ENCODE data around the gene CPT1C.
"Not testable (repeated sequence)": the region's sequence is repeated elsewhere in the genome, so short reads cannot be mapped to it uniquely, and the experiment has no call there.

Gene CPT1C

GRCh38 chr19:49712397-49712859 is 21.5 kb downstream of the CPT1C start:
- DNase-seq: no peak

DNA sequence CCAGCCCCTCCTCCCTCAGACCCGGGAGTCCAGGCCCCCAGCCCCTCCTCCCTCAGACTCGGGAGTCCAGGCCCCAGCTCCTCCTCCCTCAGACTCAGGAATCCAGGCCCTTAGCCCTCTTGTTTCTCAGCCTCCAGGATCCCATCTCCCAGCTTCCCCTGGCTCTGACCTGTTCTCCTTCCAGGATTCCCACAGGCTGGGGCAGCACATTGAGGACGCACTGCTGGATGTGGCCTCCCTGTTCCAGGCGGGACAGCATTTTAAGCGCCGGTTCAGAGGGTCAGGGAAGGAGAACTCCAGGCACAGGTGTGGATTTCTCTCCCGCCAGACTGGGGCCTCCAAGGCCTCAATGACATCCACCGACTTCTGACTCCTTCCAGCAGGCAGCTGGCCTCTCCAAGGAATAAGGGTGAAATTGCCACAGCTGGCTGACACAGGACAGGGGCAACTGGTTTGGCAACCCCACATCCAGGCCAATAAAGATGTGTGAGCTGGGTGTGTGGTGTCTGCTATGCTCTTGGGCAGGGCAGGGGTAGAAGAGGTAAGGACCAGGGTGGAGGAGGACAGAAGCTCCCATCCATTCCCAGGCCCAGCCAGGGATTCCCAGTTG is 22.4 kb downstream of the CPT1C start:
- DNase-seq: no peak

- DNase-seq: no peak
Measured at GRCh38 chr19:49716154-49716553, 25.2 kb downstream of the CPT1C start.

- no peak for DNase-seq
Measured at GRCh38 chr19:49718511-49718910, 27.6 kb downstream of the CPT1C start.

DNA sequence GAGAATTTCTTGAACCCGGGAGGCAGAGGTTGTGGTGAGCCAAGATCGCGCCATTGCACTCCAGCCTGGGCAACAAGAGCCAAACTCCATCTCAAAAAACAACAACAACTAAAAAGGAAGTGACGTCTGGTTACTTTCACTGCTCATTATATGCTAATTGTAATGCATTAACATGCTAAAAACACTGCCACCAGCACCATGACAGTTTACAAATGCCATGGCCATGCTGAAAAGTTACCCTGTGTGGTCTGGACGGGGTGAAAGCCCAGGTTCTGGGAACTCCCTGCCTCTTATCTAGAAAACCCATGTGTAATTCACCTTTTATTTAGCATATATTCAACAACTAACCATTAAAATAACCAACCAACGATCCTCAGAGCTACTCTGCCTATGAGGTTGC is 28.1 kb downstream of the CPT1C start:
- no peak for DNase-seq

GRCh38 chr19:49719420-49719819 is 28.5 kb downstream of the CPT1C start:
- DNase-seq: not testable (repeated sequence)

DNA sequence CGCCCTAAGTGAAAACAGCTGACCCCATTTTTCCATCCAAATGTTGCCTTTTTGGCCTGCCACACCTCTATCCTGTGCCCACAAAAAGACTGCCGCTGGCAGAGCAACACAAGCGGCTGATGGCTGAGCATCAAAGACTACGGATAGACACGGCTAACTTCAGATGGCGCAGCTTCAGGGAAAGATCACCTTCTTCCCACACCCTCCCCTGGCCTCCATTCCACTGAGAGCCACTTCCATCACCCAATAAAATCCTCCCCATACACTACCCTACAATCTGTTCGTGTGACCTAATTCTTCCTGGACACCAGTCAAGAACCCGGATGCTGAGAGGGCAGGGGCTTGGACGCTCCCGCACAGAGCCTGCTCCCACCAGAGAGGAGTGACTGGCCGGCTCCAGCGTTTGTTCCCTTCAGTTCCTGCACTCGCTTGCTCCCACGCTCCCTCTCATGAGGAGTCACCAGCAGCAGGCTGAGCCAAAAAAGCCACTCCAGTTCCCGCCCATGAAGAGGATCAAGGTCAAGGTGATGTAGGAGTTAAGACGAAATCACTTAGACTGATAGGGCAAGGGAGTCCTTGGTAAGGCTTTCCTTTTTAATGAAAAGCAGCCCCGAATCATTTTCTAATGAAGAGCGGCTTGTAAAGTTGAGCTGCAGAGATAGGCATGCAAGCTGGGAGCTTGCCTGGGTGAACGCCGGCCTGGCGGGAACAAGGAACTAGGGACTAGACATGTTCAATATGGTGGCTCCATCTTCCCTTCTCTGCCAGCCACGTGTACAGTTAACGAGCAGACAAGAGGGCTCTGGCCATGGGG is 36.5 kb downstream of the CPT1C start:
- no peak for DNase-seq

DNA sequence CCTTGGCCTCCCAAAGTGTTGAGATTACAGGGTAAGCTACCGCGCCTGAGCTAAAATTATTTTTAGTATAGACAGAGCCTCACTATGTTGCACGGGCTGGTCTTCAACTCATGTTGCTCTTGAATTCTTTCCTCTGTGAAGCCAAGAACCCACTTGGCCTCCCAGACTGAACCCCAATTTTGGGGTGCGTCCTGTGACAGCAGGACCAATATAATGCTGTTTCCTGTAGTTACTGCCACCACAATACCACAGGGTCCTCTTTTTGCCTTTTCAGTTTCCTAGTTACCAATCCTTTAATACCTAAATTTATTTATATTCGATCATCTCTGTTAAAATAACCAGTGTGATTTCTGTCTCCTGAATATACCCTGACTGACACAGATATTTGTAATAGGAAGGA is 39.2 kb downstream of the CPT1C start:
- no peak for DNase-seq

GRCh38 chr19:49738268-49738667 is 47.4 kb downstream of the CPT1C start:
- DNase-seq: no peak

DNA sequence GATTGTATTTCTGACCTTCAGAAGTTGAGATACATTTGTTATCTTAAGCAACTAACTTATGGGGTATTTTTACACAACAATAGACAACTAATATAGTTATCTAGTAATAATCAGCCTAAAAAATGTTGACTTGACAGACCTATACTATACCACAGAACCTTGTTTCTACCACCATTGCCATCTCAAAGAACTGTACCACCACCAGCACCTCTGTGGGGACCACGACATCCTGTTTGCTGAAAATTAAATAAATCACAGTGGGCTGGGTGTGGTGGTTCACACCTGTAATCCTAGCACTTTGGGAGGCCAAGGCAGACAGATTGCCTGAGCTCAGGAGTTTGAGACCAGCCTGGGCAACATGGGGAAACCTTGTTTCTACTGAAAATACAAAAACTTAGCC is 48.2 kb downstream of the CPT1C start:
- DNase-seq: no peak

DNA sequence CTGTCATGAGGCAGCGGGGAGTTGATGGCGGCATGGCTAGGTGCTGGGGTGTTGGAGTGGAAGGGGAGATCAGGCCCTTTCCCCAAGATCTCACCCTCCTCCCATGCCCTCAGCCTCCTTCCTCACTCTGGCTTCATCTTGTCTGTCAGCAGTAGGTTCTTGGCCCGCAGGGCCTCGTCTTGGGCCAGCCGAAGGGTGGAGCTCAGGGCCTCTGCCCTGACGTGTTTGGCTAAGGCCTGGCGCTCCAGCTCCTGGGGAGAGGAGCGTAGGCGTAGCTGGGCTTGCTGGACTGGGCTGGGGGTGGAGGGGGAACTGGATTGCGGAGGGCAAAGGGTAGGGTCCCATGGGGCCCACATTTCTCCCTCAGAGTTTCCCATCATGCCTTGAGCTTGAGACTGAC is 49.0 kb downstream of the CPT1C start:
- DNase-seq: no peak

- DNase-seq: no peak
Measured at GRCh38 chr19:49741210-49741844, 50.4 kb downstream of the CPT1C start.

DNA sequence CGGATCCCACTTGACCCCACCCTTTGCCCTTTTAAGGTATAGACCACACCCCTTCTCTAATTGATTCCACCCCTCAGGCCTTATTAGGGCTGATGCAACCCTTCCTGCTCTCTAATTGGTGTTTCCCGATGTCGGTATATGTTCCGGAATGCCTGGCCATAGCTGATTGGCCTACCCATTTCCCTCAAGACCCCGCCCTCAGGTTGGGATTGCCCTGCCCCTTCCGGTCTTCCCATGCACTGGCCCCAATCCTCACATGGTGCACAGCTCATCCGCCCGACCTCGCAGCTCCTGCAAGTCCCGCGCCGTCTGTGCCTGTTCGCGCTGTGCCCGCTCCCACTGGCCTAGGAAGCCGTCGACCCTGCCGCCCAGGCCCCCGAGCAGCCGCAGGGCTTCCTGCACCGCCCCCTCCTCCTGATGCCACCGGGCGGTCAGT is 54.0 kb downstream of the CPT1C start:
- DNase-seq: no peak

DNA sequence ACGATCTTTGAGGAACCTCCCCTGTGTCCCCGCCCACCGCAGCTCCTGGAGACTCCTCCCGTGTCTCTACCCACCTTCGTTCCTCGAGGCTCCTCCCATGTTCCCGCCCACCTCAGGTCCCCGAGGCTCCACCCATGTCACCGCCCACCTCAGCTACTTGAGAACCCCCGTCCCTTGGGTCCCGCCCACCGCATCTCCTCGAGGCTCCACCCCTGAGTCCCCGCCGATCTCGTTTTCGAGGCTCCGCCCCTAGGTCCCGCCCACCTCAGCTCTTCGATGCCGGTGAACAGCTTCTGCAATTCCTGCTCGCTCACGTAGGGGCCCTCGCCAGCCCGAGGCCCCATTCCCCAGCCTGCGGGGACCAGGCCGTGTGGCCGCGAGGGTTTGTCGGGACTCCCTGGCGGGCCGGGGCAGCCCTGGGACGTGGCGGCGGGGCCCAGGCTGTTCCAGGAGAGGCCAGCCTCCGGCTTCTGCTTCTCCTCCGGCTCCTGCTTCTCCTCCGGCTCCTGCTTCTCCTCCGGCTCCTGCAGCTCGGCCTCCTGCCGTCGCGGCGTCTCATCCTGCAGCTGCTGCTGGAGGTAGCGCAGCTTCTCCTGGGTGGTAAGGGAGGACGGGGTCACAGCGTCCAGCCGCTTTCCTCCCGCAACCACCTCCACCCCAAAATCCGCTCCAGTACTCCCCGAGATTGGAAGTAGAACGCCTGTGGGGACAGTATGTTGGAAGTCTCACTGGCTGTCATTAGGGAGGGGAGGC is 55.5 kb downstream of the CPT1C start:
- DNase-seq: peak; percentile 17

DNA sequence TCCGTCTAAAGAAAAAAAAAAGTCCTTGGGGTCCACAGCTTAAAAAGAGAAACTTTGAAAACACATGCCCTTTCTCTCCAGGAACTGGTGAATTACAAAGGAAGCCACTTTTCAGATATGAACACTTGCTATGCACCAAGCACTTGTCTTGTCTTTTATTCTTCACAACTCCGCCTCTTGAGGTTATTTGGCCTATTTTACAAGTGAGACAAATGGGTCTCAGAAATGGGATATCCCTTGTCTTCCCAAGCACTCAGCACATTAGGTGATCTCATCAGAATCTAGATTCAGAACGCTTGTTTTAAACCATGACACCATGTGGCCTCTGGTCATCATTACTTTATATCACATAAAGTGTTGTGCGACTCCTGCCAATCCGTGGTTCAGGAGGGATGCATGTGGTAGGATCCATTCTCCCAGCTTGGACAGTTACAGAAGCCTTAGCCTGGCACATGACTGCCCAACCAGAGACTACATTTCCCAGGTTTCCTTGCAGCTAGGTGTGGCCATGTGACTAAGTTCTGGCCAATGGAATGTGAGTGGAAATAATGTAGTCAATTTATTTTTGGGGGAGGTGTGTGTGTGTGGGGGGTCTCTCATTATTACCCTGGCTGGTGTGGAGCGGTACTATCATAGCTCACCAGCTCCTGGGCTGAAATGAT is 58.3 kb downstream of the CPT1C start:
- no peak for DNase-seq

DNA sequence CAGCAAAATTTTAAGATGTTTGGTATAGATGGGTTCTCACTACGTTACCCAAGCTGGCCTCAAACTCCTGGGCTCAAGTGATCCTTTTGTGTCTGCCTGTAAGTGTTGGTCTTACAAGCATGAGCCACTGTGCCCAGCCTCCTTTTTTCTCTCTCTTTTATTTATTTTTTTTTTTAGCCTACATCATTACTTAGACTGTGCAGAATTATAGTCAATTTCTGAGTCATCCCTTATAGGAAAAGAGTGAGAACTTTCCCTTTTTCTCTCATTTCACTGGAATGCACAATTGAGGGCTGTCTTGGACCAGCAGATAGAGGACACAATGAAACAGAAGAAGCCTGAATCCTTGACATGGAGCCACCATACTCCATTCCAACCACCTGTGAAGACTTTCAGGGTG is 58.9 kb downstream of the CPT1C start:
- no peak for DNase-seq

- no peak for DNase-seq
Measured at GRCh38 chr19:49752701-49753100, 61.8 kb downstream of the CPT1C start.

DNA sequence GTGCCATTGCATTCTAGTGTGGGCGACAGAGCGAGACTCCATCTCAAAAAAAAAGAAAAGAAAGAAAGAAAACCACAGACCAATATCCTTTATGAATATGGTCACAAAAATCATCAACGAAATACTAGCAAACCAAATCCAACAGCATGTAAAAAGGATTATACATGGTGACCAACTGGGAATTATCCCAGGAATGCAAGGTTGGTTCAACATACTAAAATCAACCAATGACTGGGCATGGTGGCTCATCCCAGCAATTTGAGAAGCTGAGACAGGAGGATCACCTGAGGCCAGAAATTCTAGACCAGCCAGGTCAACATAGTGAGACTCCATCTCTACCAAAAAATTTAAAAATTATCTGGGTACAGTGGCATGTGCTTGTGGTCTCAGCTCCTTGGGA is 65.0 kb downstream of the CPT1C start:
- no peak for DNase-seq

DNA sequence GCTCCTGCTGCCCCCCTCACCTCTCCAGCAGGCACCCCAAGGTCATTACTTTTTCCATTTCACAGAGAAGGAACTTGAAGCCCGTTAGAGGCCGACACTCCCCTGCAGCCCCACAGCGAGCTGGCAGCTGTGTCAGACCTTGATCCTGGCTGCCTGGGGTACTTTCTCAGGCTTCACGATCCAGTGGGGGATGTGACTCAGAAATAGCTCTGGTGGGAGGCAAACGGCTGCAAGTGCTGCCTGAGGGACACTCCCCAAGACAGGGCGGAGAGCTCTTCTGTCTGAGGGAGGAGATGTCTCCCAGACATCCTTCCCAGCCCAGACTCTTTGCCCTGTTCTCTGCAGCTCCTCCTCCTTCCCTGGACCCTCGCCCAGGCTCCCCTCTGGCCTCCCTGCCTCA is 67.4 kb downstream of the CPT1C start:
- no peak for DNase-seq

- no peak for DNase-seq
Measured at GRCh38 chr19:49761249-49761624, 70.3 kb downstream of the CPT1C start.

DNA sequence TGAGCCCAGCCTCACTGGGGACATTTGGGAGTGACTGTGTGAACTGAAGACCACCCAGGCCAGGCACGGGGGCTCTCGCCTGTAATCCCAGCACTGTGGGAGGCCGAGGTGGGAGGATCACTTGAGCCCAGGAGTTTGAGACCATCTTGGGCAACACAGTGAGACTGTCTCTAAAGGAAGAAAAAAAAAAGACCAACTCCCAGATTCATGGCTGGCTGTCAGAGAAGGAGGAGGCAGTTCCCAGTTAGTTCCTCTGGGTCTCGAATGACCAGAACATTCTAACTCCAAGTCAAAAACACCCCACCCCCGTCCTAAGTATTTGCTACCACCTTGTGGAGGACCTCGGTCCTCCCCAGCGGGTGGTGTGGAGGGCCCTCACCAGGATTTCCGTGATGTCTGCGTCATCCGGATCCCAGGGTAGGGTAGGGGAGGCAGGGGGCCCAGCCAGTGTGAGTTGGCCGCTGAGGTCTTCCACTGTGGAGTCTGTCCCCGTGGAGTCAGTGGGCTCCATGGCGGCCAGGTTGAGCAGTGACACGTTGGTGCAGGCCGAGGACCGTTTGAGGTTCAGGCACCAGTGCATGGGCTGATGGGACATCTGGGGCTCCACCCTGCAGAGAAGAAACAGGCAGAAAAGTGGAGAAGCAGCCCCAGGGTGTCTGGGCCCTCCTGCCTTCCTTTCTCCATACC is 70.9 kb downstream of the CPT1C start:
- no peak for DNase-seq

GRCh38 chr19:49763230-49763629 is 72.3 kb downstream of the CPT1C start, which contains the start of gene TSKS:
TSS of gene TSKS (minus strand) at chr19:49763306. CDS start at chr19:49763247, 59 bp downstream.
- no peak for DNase-seq

All from stimulated activated naive CD4-positive, alpha-beta T cell treated with Interleukin-2 at 50 U/mL for 16 hours (primary cell).